Hepatocyte (in vitro differentiated cells): ENCODE data around the gene NKD1.

ENCODE experiments used
- EZH2phosphoT487 ChIP-seq: fragments of 200-600 bp; sonication (generic); IDR thresholded peaks from one replicate; pipeline ENCODE4 v1.6.1; 2018; ENCODE audit warnings: antibody characterized with exemption, mild to moderate bottlenecking, low read depth, moderate library complexity; ENCODE audit not compliant: unreplicated experiment, severe bottlenecking
- TF ChIP-seq, protein P1 (sequence below): fragments of 200-600 bp; sonication (generic); IDR thresholded peaks from 2 replicates; pipeline ENCODE4 v1.5.1; 2016; ENCODE audit warnings: antibody characterized with exemption, mild to moderate bottlenecking; ENCODE audit not compliant: poor library complexity

DNA sequence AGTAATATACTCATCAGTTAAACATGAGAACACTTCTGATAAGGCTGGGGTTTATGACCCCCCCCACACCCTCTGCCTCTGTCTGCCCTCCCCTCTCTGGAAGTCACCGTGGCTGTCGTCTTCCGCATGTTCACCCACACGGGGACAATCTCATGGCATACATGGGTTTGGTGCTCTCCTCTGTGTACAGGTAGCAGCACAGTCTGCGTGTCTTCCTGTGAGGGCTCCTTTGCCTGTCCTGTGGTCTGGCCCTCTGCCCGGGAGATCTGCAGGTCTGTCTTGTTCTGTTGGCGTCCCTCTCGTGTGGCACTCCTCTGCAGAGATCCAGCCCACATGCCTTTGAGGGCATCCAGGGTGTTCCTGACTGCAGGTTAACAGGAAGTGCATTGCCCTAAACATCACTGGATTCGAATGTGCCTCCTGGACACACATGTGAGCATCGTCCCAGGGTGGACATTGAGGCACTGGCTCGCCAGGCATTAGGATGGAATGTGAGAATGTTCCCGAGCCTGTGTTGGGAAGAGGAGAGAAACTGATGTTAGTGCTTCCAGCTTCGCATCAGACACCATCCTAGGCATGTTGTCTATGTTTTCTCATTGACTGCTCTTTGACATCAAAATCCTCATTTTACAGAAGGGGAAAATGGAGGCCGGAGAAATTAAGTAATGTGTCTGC is 54.5 kb downstream of the NKD1 start:
- TF ChIP-seq, protein P1, sequence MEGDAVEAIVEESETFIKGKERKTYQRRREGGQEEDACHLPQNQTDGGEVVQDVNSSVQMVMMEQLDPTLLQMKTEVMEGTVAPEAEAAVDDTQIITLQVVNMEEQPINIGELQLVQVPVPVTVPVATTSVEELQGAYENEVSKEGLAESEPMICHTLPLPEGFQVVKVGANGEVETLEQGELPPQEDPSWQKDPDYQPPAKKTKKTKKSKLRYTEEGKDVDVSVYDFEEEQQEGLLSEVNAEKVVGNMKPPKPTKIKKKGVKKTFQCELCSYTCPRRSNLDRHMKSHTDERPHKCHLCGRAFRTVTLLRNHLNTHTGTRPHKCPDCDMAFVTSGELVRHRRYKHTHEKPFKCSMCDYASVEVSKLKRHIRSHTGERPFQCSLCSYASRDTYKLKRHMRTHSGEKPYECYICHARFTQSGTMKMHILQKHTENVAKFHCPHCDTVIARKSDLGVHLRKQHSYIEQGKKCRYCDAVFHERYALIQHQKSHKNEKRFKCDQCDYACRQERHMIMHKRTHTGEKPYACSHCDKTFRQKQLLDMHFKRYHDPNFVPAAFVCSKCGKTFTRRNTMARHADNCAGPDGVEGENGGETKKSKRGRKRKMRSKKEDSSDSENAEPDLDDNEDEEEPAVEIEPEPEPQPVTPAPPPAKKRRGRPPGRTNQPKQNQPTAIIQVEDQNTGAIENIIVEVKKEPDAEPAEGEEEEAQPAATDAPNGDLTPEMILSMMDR: no peak
- TF ChIP-seq EZH2phosphoT487: no peak
